Measurements from ENCODE around the gene RYK. TPM values are rescaled to one million over a fixed set of nuclear protein-coding genes. Genes with fewer than 3 reads are reported as not detected.

RYK gene
- total and polyA plus RNA-seq, 2 experiments from 2014 or later = 24.9 to 94.8 TPM

DNA sequence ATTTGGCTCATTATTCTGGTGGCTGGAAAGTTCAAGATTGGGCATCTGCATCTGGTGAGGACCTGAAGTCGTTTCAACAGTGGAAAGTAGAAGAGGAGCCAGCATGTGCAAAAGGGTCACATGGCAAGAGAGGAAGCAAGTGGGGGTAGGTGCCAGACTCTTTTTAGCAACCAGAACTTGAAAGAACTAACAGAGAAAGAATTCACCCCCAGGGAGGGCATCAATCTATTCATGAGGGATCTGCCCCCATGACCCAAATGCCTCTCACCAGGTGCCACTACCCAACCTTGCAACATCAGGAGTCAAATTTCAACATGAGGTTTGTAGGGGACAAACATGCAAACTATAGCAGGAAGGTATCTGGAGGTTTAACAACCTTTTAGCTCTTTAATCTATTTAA lies 10.3 kb upstream of the RYK start (continued):
- TF ChIP-seq, protein P1, sequence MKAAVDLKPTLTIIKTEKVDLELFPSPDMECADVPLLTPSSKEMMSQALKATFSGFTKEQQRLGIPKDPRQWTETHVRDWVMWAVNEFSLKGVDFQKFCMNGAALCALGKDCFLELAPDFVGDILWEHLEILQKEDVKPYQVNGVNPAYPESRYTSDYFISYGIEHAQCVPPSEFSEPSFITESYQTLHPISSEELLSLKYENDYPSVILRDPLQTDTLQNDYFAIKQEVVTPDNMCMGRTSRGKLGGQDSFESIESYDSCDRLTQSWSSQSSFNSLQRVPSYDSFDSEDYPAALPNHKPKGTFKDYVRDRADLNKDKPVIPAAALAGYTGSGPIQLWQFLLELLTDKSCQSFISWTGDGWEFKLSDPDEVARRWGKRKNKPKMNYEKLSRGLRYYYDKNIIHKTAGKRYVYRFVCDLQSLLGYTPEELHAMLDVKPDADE (IDR thresholded peaks at IDR 0.05) = no peak
- TF ChIP-seq, protein P2, sequence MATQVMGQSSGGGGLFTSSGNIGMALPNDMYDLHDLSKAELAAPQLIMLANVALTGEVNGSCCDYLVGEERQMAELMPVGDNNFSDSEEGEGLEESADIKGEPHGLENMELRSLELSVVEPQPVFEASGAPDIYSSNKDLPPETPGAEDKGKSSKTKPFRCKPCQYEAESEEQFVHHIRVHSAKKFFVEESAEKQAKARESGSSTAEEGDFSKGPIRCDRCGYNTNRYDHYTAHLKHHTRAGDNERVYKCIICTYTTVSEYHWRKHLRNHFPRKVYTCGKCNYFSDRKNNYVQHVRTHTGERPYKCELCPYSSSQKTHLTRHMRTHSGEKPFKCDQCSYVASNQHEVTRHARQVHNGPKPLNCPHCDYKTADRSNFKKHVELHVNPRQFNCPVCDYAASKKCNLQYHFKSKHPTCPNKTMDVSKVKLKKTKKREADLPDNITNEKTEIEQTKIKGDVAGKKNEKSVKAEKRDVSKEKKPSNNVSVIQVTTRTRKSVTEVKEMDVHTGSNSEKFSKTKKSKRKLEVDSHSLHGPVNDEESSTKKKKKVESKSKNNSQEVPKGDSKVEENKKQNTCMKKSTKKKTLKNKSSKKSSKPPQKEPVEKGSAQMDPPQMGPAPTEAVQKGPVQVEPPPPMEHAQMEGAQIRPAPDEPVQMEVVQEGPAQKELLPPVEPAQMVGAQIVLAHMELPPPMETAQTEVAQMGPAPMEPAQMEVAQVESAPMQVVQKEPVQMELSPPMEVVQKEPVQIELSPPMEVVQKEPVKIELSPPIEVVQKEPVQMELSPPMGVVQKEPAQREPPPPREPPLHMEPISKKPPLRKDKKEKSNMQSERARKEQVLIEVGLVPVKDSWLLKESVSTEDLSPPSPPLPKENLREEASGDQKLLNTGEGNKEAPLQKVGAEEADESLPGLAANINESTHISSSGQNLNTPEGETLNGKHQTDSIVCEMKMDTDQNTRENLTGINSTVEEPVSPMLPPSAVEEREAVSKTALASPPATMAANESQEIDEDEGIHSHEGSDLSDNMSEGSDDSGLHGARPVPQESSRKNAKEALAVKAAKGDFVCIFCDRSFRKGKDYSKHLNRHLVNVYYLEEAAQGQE (IDR thresholded peaks at IDR 0.05; ENCODE audit: unreplicated experiment) = no peak
- 0 out of 2 replicates have a peak, but pooled peaks have one; percentile 4 for TF ChIP-seq CREB1 (CRISPR knock-in tag; IDR thresholded peaks at IDR 0.05; ENCODE audit: low read depth)
- no peak for TF ChIP-seq EZH2phosphoT487 (IDR thresholded peaks at IDR 0.05; ENCODE audit: unreplicated experiment)

DNA sequence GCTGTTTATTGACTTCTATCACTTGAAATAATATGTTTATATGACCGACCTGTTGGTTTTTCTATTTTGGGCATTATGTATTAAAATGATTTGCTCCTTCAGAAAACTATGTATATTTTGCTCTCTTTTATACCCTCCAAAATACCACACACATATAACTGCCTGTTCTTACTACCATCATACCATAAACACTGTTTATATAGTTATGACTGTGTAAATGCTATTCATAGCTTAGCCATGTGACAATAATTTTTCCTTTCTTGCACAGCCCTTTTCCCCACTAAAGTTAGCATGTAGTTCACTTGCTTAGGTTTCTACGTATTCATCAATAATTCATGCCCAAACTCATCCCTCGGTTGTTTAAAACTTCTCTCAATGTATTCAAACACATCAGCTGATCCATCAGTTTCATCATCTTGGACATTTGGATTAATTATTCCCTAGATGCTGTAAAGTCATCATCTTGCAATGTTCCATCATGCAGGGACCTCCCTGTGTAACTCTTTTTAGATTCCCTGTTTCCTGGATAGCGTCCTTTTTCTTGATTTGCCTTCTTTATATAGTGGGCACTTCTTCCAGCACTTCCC lies 8.2 kb upstream of the RYK start:
- Mint-ChIP-seq H3K4me3 (no peak overlapping the region), H3K9me3 (peaks cover 8% of the 10 kb centered on the region), H3K36me3 (ENCODE audit: low read depth) (peaks cover 9% of the 10 kb centered on the region; the same call in 2 of the 3 replicates), H3K27me3 (ENCODE audit: insufficient read depth, low read depth, poor library complexity) (peaks cover 8% of the 10 kb centered on the region), H3K27ac (no peak overlapping the region), H3K4me1 (peaks cover 27% of the 10 kb centered on the region)
- Histone ChIP-seq H3K36me3 (ENCODE audit: insufficient read depth) (no peaks in the 10 kb centered on the region), H3K4me1 (ENCODE audit: insufficient read depth) (peaks cover 15% of the 10 kb centered on the region), H2AFZ (no peak overlapping the region), H3K4me2 (no peak overlapping the region), H3K27ac (ENCODE audit: low read depth) (no peak overlapping the region), H3K27me3 (ENCODE audit: insufficient read depth) (no peaks in the 10 kb centered on the region), H3K4me3 (no peak overlapping the region), H3K79me2 (replicated peaks; ENCODE audit: insufficient read depth) (no peaks in the 10 kb centered on the region), H4K20me1 (replicated peaks; ENCODE audit: insufficient read depth) (no peaks in the 10 kb centered on the region), H3K9me2 (ENCODE audit: insufficient read depth) (no peaks in the 10 kb centered on the region), H3F3A (replicated peaks; ENCODE audit: low read depth) (no peaks in the 10 kb centered on the region)
- ATAC-seq (no peak), DNase-seq (ENCODE audit: low spot score) (no peak)
- TF ChIP-seq, protein P2 (IDR thresholded peaks at IDR 0.05; ENCODE audit: unreplicated experiment) = no peak
- no peak for TF ChIP-seq POLR2AphosphoS5 (IDR thresholded peaks at IDR 0.05; ENCODE audit: low read depth)
- no peak for TF ChIP-seq EZH2 (IDR thresholded peaks at IDR 0.05; ENCODE audit: low read depth, unreplicated experiment)
- TF ChIP-seq ZNF114 (CRISPR knock-in tag; IDR thresholded peaks at IDR 0.05) = no peak
- no peak for TF ChIP-seq STAT1 (IDR thresholded peaks at IDR 0.05; ENCODE audit: unreplicated experiment)
- TF ChIP-seq, protein P3, sequence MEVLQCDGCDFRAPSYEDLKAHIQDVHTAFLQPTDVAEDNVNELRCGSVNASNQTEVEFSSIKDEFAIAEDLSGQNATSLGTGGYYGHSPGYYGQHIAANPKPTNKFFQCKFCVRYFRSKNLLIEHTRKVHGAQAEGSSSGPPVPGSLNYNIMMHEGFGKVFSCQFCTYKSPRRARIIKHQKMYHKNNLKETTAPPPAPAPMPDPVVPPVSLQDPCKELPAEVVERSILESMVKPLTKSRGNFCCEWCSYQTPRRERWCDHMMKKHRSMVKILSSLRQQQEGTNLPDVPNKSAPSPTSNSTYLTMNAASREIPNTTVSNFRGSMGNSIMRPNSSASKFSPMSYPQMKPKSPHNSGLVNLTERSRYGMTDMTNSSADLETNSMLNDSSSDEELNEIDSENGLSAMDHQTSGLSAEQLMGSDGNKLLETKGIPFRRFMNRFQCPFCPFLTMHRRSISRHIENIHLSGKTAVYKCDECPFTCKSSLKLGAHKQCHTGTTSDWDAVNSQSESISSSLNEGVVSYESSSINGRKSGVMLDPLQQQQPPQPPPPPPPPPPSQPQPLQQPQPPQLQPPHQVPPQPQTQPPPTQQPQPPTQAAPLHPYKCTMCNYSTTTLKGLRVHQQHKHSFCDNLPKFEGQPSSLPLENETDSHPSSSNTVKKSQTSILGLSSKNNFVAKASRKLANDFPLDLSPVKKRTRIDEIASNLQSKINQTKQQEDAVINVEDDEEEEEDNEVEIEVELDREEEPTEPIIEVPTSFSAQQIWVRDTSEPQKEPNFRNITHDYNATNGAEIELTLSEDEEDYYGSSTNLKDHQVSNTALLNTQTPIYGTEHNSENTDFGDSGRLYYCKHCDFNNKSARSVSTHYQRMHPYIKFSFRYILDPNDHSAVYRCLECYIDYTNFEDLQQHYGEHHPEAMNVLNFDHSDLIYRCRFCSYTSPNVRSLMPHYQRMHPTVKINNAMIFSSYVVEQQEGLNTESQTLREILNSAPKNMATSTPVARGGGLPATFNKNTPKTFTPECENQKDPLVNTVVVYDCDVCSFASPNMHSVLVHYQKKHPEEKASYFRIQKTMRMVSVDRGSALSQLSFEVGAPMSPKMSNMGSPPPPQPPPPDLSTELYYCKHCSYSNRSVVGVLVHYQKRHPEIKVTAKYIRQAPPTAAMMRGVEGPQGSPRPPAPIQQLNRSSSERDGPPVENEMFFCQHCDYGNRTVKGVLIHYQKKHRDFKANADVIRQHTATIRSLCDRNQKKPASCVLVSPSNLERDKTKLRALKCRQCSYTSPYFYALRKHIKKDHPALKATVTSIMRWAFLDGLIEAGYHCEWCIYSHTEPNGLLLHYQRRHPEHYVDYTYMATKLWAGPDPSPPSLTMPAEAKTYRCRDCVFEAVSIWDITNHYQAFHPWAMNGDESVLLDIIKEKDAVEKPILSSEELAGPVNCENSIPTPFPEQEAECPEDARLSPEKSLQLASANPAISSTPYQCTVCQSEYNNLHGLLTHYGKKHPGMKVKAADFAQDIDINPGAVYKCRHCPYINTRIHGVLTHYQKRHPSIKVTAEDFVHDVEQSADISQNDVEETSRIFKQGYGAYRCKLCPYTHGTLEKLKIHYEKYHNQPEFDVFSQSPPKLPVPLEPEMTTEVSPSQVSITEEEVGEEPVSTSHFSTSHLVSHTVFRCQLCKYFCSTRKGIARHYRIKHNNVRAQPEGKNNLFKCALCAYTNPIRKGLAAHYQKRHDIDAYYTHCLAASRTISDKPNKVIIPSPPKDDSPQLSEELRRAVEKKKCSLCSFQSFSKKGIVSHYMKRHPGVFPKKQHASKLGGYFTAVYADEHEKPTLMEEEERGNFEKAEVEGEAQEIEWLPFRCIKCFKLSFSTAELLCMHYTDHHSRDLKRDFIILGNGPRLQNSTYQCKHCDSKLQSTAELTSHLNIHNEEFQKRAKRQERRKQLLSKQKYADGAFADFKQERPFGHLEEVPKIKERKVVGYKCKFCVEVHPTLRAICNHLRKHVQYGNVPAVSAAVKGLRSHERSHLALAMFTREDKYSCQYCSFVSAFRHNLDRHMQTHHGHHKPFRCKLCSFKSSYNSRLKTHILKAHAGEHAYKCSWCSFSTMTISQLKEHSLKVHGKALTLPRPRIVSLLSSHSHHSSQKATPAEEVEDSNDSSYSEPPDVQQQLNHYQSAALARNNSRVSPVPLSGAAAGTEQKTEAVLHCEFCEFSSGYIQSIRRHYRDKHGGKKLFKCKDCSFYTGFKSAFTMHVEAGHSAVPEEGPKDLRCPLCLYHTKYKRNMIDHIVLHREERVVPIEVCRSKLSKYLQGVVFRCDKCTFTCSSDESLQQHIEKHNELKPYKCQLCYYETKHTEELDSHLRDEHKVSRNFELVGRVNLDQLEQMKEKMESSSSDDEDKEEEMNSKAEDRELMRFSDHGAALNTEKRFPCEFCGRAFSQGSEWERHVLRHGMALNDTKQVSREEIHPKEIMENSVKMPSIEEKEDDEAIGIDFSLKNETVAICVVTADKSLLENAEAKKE (CRISPR knock-in tag; IDR thresholded peaks at IDR 0.05) = no peak
- no peak for TF ChIP-seq NANOG (IDR thresholded peaks at IDR 0.05; ENCODE audit: borderline replicate concordance)
